CD4-positive, alpha-beta T cell treated with Interleukin-17A for 4 hours (primary cell): ENCODE data around the gene FMN1.
"Not testable (repeated sequence)": the region's sequence is repeated elsewhere in the genome, so short reads cannot be mapped to it uniquely, and the experiment has no call there.

ENCODE experiments used
- DNase-seq: peaks from one replicate; pipeline ENCODE4 v3.0.0-alpha.2; 2020; ENCODE audit warnings: mixed read lengths

FMN1 gene

GRCh38 chr15:33089165-33089877 is 105.2 kb downstream of the FMN1 start:
- DNase-seq: no peak

- peak; percentile 25 for DNase-seq
Observed at GRCh38 chr15:33086500-33087121, 107.9 kb downstream of the FMN1 start.

GRCh38 chr15:33084661-33085060 is 109.9 kb downstream of the FMN1 start:
- DNase-seq: no peak

- no peak for DNase-seq
Observed at GRCh38 chr15:33083232-33084081, 111.1 kb downstream of the FMN1 start.

GRCh38 chr15:33080006-33080405 is 114.5 kb downstream of the FMN1 start:
- DNase-seq: no peak

- no peak for DNase-seq
Observed at GRCh38 chr15:33078607-33079006, 115.9 kb downstream of the FMN1 start.

GRCh38 chr15:33076937-33077336 is 117.6 kb downstream of the FMN1 start:
- no peak for DNase-seq

GRCh38 chr15:33074942-33075341 is 119.6 kb downstream of the FMN1 start:
- no peak for DNase-seq

- DNase-seq: no peak
Observed at GRCh38 chr15:33074212-33074611, 120.3 kb downstream of the FMN1 start.

- DNase-seq: no peak
Observed at GRCh38 chr15:33071451-33071850, 123.1 kb downstream of the FMN1 start.

GRCh38 chr15:33069903-33070302 is 124.6 kb downstream of the FMN1 start:
- DNase-seq: not testable (repeated sequence)

GRCh38 chr15:33069161-33069560 is 125.4 kb downstream of the FMN1 start:
- DNase-seq: no peak

- DNase-seq: peak; percentile 38
Observed at GRCh38 chr15:33068511-33068990, 126.0 kb downstream of the FMN1 start.

- peak; percentile 24 for DNase-seq
Observed at GRCh38 chr15:33068007-33068481, 126.5 kb downstream of the FMN1 start.

- no peak for DNase-seq
Observed at GRCh38 chr15:33067456-33067855, 127.1 kb downstream of the FMN1 start.

GRCh38 chr15:33066584-33066983 is 127.9 kb downstream of the FMN1 start:
- DNase-seq: no peak

GRCh38 chr15:33064878-33065277 is 129.6 kb downstream of the FMN1 start:
- no peak for DNase-seq

- no peak for DNase-seq
Observed at GRCh38 chr15:33059184-33059583, 135.3 kb downstream of the FMN1 start.

- no peak for DNase-seq
Observed at GRCh38 chr15:33057845-33058244, 136.7 kb downstream of the FMN1 start.

GRCh38 chr15:33055962-33056361 is 138.6 kb downstream of the FMN1 start:
- DNase-seq: no peak

- DNase-seq: no peak
Observed at GRCh38 chr15:33051528-33051927, 143.0 kb downstream of the FMN1 start.

GRCh38 chr15:33048255-33048654 is 146.3 kb downstream of the FMN1 start:
- DNase-seq: no peak

- DNase-seq: no peak
Observed at GRCh38 chr15:33047077-33047476, 147.4 kb downstream of the FMN1 start.
